IMR-90 (cell line): ENCODE results near the gene VNN1.
"Not testable (repeated sequence)": the region's sequence is repeated elsewhere in the genome, so short reads cannot be mapped to it uniquely, and the experiment has no call there.

Experiments used
- BHLHE40 ChIP-seq: fragments of 150-350 bp; IDR thresholded peaks from 2 replicates; pipeline ENCODE4 v1.6.1; 2016; ENCODE audit warnings: mild to moderate bottlenecking, low read depth, low read length
- CEBPB ChIP-seq: IDR thresholded peaks from 2 replicates; pipeline ENCODE4 v1.6.1; 2012; ENCODE audit warnings: low read depth, low read length, improper control_type of control experiment
- CHD1 ChIP-seq: IDR thresholded peaks from 2 replicates; pipeline ENCODE4 v1.6.1; 2012; ENCODE audit warnings: low read depth, low read length, improper control_type of control experiment
- CTCF ChIP-seq: conservative IDR thresholded peaks from 2 replicates; pipeline ENCODE4 v1.5.1; 2012; ENCODE audit warnings: mild to moderate bottlenecking, low read depth, low read length, improper control_type of control experiment
- ELK1 ChIP-seq: fragments of 150-350 bp; IDR thresholded peaks from 2 replicates; pipeline ENCODE4 v1.6.1; 2016; ENCODE audit warnings: low read depth, mild to moderate bottlenecking, low read length, moderate library complexity, borderline replicate concordance
- MAFK ChIP-seq: IDR thresholded peaks from 2 replicates; pipeline ENCODE4 v1.6.1; 2012; ENCODE audit warnings: low read depth, low read length, improper control_type of control experiment
- MAZ ChIP-seq: IDR thresholded peaks from 2 replicates; pipeline ENCODE4 v1.6.1; 2012; ENCODE audit warnings: low read depth, mild to moderate bottlenecking, low read length, improper control_type of control experiment, moderate library complexity, borderline replicate concordance
- MXI1 ChIP-seq: IDR thresholded peaks from 2 replicates; pipeline ENCODE4 v1.6.1; 2012; ENCODE audit warnings: low read depth, mild to moderate bottlenecking, low read length, moderate library complexity, borderline replicate concordance
- POLR2A ChIP-seq: IDR thresholded peaks from 2 replicates; pipeline ENCODE4 v1.6.1; 2012; ENCODE audit warnings: mild to moderate bottlenecking, low read depth, low read length
- RAD21 ChIP-seq: IDR thresholded peaks from 2 replicates; pipeline ENCODE4 v1.6.1; 2012; ENCODE audit warnings: low read length, improper control_type of control experiment
- RCOR1 ChIP-seq: IDR thresholded peaks from 2 replicates; pipeline ENCODE4 v1.6.1; 2012; ENCODE audit warnings: mild to moderate bottlenecking, low read length, improper control_type of control experiment; ENCODE audit not compliant: insufficient replicate concordance
- RFX5 ChIP-seq: IDR thresholded peaks from 2 replicates; pipeline ENCODE4 v1.8.0; 2012; ENCODE audit warnings: low read depth, mild to moderate bottlenecking, low read length, moderate library complexity
- SMC3 ChIP-seq: fragments of 150-350 bp; IDR thresholded peaks from 2 replicates; pipeline ENCODE4 v1.6.1; 2016; ENCODE audit warnings: low read depth, mild to moderate bottlenecking, antibody characterized with exemption, low read length, moderate library complexity
- USF2 ChIP-seq: fragments of 150-350 bp; IDR thresholded peaks from 2 replicates; pipeline ENCODE4 v1.6.1; 2017; ENCODE audit warnings: mild to moderate bottlenecking, antibody characterized with exemption, low read length, low read depth

GRCh38 chr6:132706756-132707155 is 7.1 kb downstream of the VNN1 start:
- TF ChIP-seq CTCF, POLR2A, BHLHE40, CHD1, SMC3, RCOR1, MAFK, USF2, CEBPB, MAZ, RFX5, RAD21, ELK1, MXI1: not testable (repeated sequence)
